Naive thymus-derived CD4-positive, alpha-beta T cell (primary cell): Measurements from ENCODE around the gene MYL7. TPM values are rescaled to one million over a fixed set of nuclear protein-coding genes. Genes with fewer than 3 reads are reported as not detected.

ENCODE experiments used
- ATAC-seq: fragments of 150-1000 bp; cut with Tn5 transposase; 2 replicates; pipeline ENCODE4 v1.10.0; 2021; ENCODE audit warnings: mild to moderate bottlenecking, moderate library complexity
- CTCF ChIA-PET: fragments of 350-600 bp; sonication (Branson Sonifier 250); formaldehyde crosslinking; loops from one replicate; lab custom pipeline; 2021; ENCODE audit warnings: antibody characterized with exemption; lab: Charles Lee
- POLR2A ChIA-PET: fragments of 350-600 bp; sonication (Branson Sonifier 250); formaldehyde crosslinking; loops from one replicate; lab custom pipeline; 2021; ENCODE audit warnings: antibody characterized with exemption, inconsistent platforms; lab: Charles Lee
- DNase-seq, 9 donors: peaks; one replicate each; pipeline versions ENCODE4 v3.0.0 to v3.0.0-alpha.2; 2020 to 2022; ENCODE audit warnings: mixed read lengths in 1 of 9
- H3K27ac ChIP-seq: one replicate; pipeline ENCODE4 v1.7.0; 2013; ENCODE audit warnings: mild to moderate bottlenecking, low read depth, low read length, moderate library complexity
- H3K27me3 ChIP-seq, 2 donors: one replicate each; pipeline ENCODE4 v1.7.0; 2013; ENCODE audit warnings: low read length in 2 of 2, mild to moderate bottlenecking in 2 of 2, moderate library complexity in 2 of 2; ENCODE audit not compliant: control insufficient read depth in 2 of 2, insufficient read depth in 2 of 2
- H3K36me3 ChIP-seq, 3 experiments: 1 replicate in 2 of 3; 2 replicates in 1 of 3; pipeline ENCODE4 v1.7.0; 2013; ENCODE audit warnings: low read length in 3 of 3, mild to moderate bottlenecking in 3 of 3, moderate library complexity in 1 of 3; ENCODE audit not compliant: insufficient read depth in 3 of 3, control insufficient read depth in 2 of 3
- H3K4me1 ChIP-seq, 2 donors: one replicate each; pipeline ENCODE4 v1.7.0; 2013; ENCODE audit warnings: low read length in 2 of 2, mild to moderate bottlenecking in 2 of 2, moderate library complexity in 1 of 2; ENCODE audit not compliant: control insufficient read depth in 2 of 2, insufficient read depth in 2 of 2
- H3K4me3 ChIP-seq: 2 replicates; pipeline ENCODE4 v1.7.0; 2013; ENCODE audit warnings: mild to moderate bottlenecking, low read length
- H3K9me3 ChIP-seq, 3 experiments: 1 replicate in 2 of 3; 2 replicates in 1 of 3; pipeline ENCODE4 v1.7.0; 2013; ENCODE audit warnings: low read length in 3 of 3; ENCODE audit not compliant: control insufficient read depth in 2 of 3
- H3K27ac Mint-ChIP-seq, 9 donors: one replicate each; pipeline ENCODE4 v1.8.0; 2020 to 2022; ENCODE audit warnings: mixed read lengths in 9 of 9, mild to moderate bottlenecking in 8 of 9, moderate library complexity in 5 of 9, inconsistent platforms in 2 of 9
- H3K27me3 Mint-ChIP-seq, 5 donors: one replicate each; pipeline ENCODE4 v1.8.0; 2021 to 2022; ENCODE audit warnings: mixed read lengths in 5 of 5, mild to moderate bottlenecking in 1 of 5
- H3K36me3 Mint-ChIP-seq, 5 donors: one replicate each; pipeline ENCODE4 v1.8.0; 2020 to 2022; ENCODE audit warnings: mixed read lengths in 5 of 5, mild to moderate bottlenecking in 3 of 5, inconsistent platforms in 1 of 5
- H3K4me1 Mint-ChIP-seq, 7 donors: one replicate each; pipeline ENCODE4 v1.8.0; 2020 to 2022; ENCODE audit warnings: mixed read lengths in 7 of 7, mild to moderate bottlenecking in 3 of 7, inconsistent platforms in 1 of 7
- H3K4me3 Mint-ChIP-seq, 10 donors: one replicate each; pipeline ENCODE4 v1.8.0; 2020 to 2022; ENCODE audit warnings: mild to moderate bottlenecking in 10 of 10, mixed read lengths in 10 of 10, moderate library complexity in 6 of 10, inconsistent platforms in 2 of 10
- H3K9me3 Mint-ChIP-seq, 11 donors: one replicate each; pipeline ENCODE4 v1.8.0; 2020 to 2022; ENCODE audit warnings: mixed read lengths in 11 of 11, mild to moderate bottlenecking in 4 of 11, inconsistent platforms in 1 of 11, moderate library complexity in 1 of 11
- intact Hi-C, 2 donors: fragments of 100-400 bp; cut with micrococcal nuclease; formaldehyde crosslinking; loops; one replicate each; pipeline ENCODE4 v1.15.1; 2023
- polyA plus RNA-seq, 2 donors: library from polyadenylated mRNA; unstranded; fragments of 300-500 nt; fragmentation: Illumina TruSeq; gene quantifications; one replicate each; pipeline ENCODE4 v1.2.3, GENCODE V29; 2021
- total RNA-seq, 6 experiments: library from RNA in 5 of 6; stranded (reverse) in 5 of 6; gene quantifications; 1 replicate in 5 of 6; 2 replicates in 1 of 6; pipeline ENCODE4 v1.2.3 and lab custom pipeline; 2021 to 2026

MYL7 gene
- total and polyA plus RNA-seq, 7 experiments from 2014 or later, result not detected

DNA sequence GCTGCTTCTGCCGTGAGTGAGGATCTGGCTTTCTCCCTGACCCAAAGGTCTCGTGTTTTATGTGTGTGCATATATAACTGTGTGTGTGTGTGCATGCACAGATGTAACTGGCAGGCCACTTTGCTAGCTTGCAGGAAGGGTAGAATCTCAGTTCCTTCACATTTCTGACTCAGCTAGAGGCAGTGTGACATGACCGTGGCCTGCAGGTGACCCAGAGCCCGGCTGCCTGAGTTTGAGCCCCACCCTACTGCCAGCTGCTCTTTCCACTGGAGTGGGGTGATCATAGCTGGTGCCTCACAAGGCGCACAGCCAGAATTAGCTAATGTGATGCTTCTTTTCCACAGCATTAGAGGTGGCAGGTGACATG, 9.3 kb upstream of the MYL7 start:
- DNase-seq (no peak), ATAC-seq (no peak)
- no peaks in the 10 kb centered on the region for H3K36me3 ChIP-seq
- intact Hi-C loops, result no loop called here
- no peaks in the 10 kb centered on the region for H3K9me3 ChIP-seq
- Mint-ChIP-seq H3K27ac (no peak overlapping the region), H3K4me3 (no peak overlapping the region), H3K36me3 (no peaks in the 10 kb centered on the region), H3K9me3 (no peaks in the 10 kb centered on the region), H3K4me1 (peaks cover 0 to 8% (median 3%) of the 10 kb centered on the region in 7 donors), H3K27me3 (peaks cover 0 to 4% (median 0%) of the 10 kb centered on the region in 5 donors)
- CTCF ChIA-PET, result no interaction called here
- H3K4me3 ChIP-seq, result no peak overlapping the region
- H3K4me1 ChIP-seq, result no peaks in the 10 kb centered on the region
- POLR2A ChIA-PET, result interaction anchor here (1.0 kb wide), 1 partner anchor 25 kb away, joined by 3 read pairs; no protein-coding TSS in a partner anchor
- no peak overlapping the region for H3K27ac ChIP-seq
- H3K27me3 ChIP-seq, result no peaks in the 10 kb centered on the region

DNA sequence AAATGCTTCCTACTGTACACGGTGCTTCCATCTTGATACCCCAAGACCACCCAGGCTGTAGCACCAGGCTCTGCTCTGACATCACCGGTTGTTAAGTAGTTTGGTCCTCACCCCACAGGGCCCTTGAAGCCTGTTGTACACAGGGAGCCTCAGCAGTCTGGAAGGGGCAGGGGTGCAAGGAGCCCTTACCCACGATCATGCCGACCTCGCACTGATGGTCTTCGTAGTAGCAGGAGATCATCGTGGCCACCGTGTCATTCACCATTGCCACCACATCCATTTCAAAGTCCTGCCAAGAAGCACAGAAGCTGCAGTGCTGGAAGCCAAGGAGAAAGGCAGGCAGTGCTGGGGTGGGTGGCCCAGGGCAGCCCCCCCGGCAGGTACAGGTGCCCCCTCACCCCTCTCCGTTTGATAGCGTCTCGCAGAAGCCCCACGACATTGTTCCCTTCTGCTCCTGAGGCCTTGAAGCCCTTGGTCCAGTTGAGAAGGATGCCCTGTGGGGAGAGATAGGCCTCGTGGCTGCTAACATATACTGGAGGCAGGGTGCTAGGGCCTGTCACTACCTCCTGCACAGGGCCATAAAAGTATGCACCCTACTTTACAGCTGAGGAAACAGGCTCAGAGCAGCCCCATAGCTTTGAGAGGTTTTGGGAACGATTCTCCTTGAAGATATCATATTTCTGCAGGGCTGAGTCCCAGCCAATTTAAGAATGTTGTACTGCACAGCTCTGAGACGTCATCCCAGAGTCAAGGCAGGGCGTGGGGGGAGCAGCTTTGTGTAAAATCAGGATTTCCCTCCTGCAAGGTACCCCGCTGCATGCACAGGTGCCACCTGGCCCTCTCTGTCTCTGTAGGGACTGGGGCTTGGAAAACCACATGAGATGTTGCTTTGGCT, 8.7 kb upstream of the MYL7 start:
- DNase-seq (no peak), ATAC-seq (no peak)
- ChIA-PET POLR2A (no interaction called here), CTCF (no interaction called here)
- H3K27me3 ChIP-seq, result no peaks in the 10 kb centered on the region
- intact Hi-C loops, result loop anchor here in 1 of 2 donors (5.0 kb wide), 1 partner anchor 827 kb away; the partner anchor contains the start of gene MYO1G
- H3K36me3 Mint-ChIP-seq, result no peaks in the 10 kb centered on the region
- H3K4me1 Mint-ChIP-seq, result peaks cover 0 to 11% (median 7%) of the 10 kb centered on the region in 7 donors
- H3K9me3 Mint-ChIP-seq, result no peaks in the 10 kb centered on the region
- no peaks in the 10 kb centered on the region for H3K36me3 ChIP-seq
- H3K4me1 ChIP-seq, result no peaks in the 10 kb centered on the region
- H3K4me3 Mint-ChIP-seq, result no peak overlapping the region
- no peak overlapping the region for H3K27ac Mint-ChIP-seq
- H3K27ac ChIP-seq, result no peak overlapping the region
- no peaks in the 10 kb centered on the region for H3K9me3 ChIP-seq
- H3K4me3 ChIP-seq, result no peak overlapping the region
- peaks cover 0 to 9% (median 0%) of the 10 kb centered on the region in 5 donors for H3K27me3 Mint-ChIP-seq

DNA sequence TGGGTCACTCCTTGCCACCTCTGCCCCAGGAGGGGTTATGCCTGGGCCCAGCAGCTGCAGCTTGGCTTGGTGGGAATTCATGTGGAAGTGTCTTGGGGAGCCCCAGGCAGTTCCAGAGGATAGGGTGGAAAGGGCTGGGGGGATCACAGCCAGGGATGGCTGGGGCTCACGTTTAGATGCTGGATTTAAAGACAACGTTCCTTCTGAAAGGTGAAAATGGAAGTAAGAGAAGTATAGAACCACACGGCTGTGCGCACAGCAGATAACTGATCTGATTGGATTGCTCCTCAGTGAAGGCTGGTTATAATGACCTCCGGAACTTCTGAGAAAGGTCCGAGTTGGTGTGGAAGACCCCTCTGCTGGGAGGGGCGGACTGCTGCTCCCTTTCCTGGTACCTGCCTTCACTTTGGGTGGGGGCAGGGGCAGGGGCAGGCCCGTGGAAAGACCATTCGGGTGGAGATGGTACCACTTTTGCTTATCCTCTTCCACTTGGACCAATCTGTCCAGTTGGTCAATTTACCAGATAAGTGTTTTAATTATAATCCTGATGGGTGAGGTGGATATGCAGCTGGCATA, 7.9 kb upstream of the MYL7 start:
- peaks cover 0 to 9% (median 0%) of the 10 kb centered on the region in 5 donors for H3K27me3 Mint-ChIP-seq
- peaks cover 0 to 11% (median 7%) of the 10 kb centered on the region in 7 donors for H3K4me1 Mint-ChIP-seq
- intact Hi-C loops, result loop anchor here in 1 of 2 donors (5.0 kb wide), 1 partner anchor 828 kb away; the partner anchor contains the start of gene MYO1G
- Histone ChIP-seq H3K36me3 (no peaks in the 10 kb centered on the region), H3K9me3 (no peaks in the 10 kb centered on the region), H3K27me3 (no peaks in the 10 kb centered on the region), H3K4me1 (no peaks in the 10 kb centered on the region), H3K27ac (no peak overlapping the region), H3K4me3 (no peak overlapping the region)
- CTCF ChIA-PET, result no interaction called here
- H3K4me3 Mint-ChIP-seq, result no peak overlapping the region
- no peaks in the 10 kb centered on the region for H3K36me3 Mint-ChIP-seq
- no peaks in the 10 kb centered on the region for H3K9me3 Mint-ChIP-seq
- ATAC-seq, result no peak
- POLR2A ChIA-PET, result no interaction called here
- no peak for DNase-seq
- H3K27ac Mint-ChIP-seq, result no peak overlapping the region

DNA sequence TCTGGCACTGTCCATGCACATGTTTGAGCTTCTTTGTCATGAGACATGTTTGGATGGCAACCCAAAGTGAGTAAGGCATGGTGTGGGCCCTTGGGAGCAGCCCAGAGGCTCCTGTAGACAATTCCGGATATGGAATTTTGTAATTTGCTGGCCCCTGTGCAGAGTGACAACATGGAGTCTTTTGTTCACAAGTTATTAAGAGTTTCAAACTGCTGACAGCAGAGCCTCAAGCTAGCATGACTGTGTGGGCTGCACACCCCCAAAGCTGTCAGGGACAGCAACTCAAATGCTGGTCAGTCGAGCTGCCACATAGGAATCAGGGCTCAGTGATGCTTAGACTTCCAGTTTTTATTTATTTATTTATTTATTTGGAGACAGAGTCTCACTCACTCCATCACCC, 7.0 kb upstream of the MYL7 start:
- Mint-ChIP-seq H3K36me3 (no peaks in the 10 kb centered on the region), H3K27ac (peak overlapping the region in 1 of 9 donors; percentile 67), H3K4me3 (no peak overlapping the region), H3K4me1 (peaks cover 0 to 11% (median 7%) of the 10 kb centered on the region in 7 donors), H3K9me3 (no peaks in the 10 kb centered on the region), H3K27me3 (peaks cover 0 to 9% (median 0%) of the 10 kb centered on the region in 5 donors)
- ChIA-PET CTCF (interaction anchor here (1.2 kb wide), 1 partner anchor 98 kb away, joined by 4 read pairs; no protein-coding TSS in a partner anchor), POLR2A (no interaction called here)
- Histone ChIP-seq H3K4me3 (no peak overlapping the region), H3K4me1 (no peaks in the 10 kb centered on the region), H3K9me3 (no peaks in the 10 kb centered on the region), H3K27me3 (no peaks in the 10 kb centered on the region), H3K36me3 (no peaks in the 10 kb centered on the region), H3K27ac (no peak overlapping the region)
- DNase-seq, result no peak
- intact Hi-C loops, result loop anchor here in 1 of 2 donors (5.0 kb wide), 1 partner anchor 829 kb away; the partner anchor contains the start of gene MYO1G
- ATAC-seq, result no peak

DNA sequence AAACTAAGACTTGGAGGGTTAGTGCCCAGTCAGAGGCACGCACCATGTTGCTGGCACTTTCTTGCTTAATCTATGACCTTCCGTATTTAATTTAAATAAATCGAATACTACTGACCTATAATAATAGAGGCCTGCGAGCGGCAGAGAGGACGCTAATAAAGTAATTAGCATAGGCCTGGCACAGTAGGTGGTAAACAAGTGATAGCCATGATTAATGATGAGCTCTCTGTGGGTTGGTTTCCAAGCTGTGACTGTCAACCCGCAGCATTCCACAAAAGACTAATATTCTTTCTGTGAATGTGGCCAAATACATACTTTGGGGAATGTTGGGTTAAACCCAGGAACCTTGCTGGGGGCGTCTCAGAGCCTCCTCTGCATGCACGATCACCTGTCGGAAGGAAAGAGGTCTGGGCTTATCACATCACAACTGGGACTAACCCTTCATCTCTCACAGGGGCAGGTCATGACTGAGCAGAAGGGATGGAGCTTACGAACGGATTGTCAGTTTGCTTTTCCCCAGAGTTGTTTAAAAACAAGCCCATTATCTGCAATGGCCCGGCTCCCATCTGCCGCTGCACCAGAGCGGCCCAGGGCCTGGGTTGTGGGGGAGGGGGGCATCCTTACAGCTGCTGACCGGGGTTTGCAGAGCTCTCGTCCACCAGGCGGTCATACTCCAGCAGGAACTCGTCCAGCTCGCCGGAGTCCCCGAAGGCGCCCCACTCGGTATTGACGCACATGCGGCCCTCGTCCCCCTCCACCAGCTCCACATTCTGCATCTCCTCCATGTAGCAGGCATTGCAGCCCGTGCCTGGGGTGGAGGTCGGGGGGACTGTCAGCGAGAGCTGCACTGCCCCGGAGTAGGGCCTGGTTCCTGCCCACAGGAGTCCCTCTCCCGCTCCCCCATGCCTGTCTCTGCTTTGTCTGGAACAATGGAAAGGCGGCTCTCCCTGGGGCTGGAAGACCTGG, 6.2 kb upstream of the MYL7 start:
- Mint-ChIP-seq H3K4me3 (peak overlapping the region in 7 of 10 donors; percentile 40 to 84 (median 69)), H3K9me3 (no peaks in the 10 kb centered on the region), H3K4me1 (peaks cover 0 to 11% (median 7%) of the 10 kb centered on the region in 7 donors), H3K36me3 (no peaks in the 10 kb centered on the region), H3K27ac (peak overlapping the region in 3 of 9 donors; percentile 38 to 67 (median 42)), H3K27me3 (peaks cover 0 to 9% (median 0%) of the 10 kb centered on the region in 5 donors)
- Histone ChIP-seq H3K9me3 (no peaks in the 10 kb centered on the region), H3K4me3 (no peak overlapping the region), H3K27ac (no peak overlapping the region), H3K27me3 (no peaks in the 10 kb centered on the region), H3K36me3 (no peaks in the 10 kb centered on the region), H3K4me1 (no peaks in the 10 kb centered on the region)
- ChIA-PET CTCF (interaction anchor here (0.8 to 1.2 kb wide), 2 partner anchors 97 to 478 kb away, joined by 4 to 5 read pairs; no protein-coding TSS in a partner anchor), POLR2A (interaction anchor here (0.6 to 1.1 kb wide), 2 partner anchors 278 to 562 kb away, joined by 3 read pairs; partner anchors contain the start of gene MRPS24)
- DNase-seq (peak in 1 of 9 donors; percentile 4), ATAC-seq (no peak)
- intact Hi-C loops, result loop anchor here (2.0 to 5.0 kb wide), 3 partner anchors 53 to 830 kb away; partner anchors contain the start of genes MYO1G (in 1 of the 2), POLM (in 1 of the 2) and YKT6 (in 1 of the 2)
